Measurements from ENCODE around the gene SORCS1. TPM values are rescaled to one million over a fixed set of nuclear protein-coding genes. Genes with fewer than 3 reads are reported as not detected.

Gene SORCS1
- polyA plus RNA-seq, 1 donor (not counting 4 experiments of a cell fraction or from before 2014, with no cell fraction given), result not detected

DNA sequence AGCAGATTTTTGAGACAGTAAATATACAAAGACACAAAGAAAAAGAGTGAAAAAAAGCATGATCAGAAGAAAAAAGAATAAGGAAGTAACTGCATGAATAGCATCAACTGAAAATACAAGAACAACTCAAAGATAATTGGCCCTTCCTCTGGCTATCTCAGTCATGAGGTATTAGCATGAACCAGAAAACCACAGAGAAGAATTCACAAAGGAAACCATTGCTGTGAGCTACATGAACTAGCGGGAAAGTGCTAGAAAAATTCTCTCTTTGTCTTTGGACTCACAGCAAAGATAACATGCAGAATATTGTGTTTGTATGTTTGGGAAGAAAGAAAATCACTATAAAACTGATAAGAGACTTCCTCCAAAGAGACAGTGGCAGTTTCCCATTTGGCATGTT lies 82.9 kb downstream of the SORCS1 start:
- no peak for TF ChIP-seq CTCF (optimal IDR thresholded peaks at IDR 0.05 in 1 of 3, IDR thresholded peaks at IDR 0.05 in 1 of 3, conservative IDR thresholded peaks at IDR 0.05 in 1 of 3; ENCODE audit: extremely low read depth in 1 of 3, insufficient read depth in 2 of 3, low read length in 3 of 3)
- no peak for TF ChIP-seq EZH2 (IDR thresholded peaks at IDR 0.05; ENCODE audit: low read length)

GRCh38 chr10:107075117-107075516 lies 89.4 kb downstream of the SORCS1 start:
- H3K9me1 ChIP-seq (ENCODE audit: control insufficient read depth, extremely low read depth, insufficient read depth, low read length), result no peaks in the 10 kb centered on the region
- DNase-seq (ENCODE audit: low read depth, low spot score) (no peak), FAIRE-seq (no peak)
- no peak overlapping the region for H3K4me2 ChIP-seq (ENCODE audit: control insufficient read depth, extremely low read depth, insufficient read depth, low read depth, low read length)
- H3K4me1 ChIP-seq (ENCODE audit: control insufficient read depth, extremely low read depth, insufficient read depth, low read length), result no peaks in the 10 kb centered on the region
- no peak overlapping the region for H2AFZ ChIP-seq (ENCODE audit: control insufficient read depth, low read length)
- H4K20me1 ChIP-seq (ENCODE audit: control insufficient read depth, extremely low read depth, insufficient read depth, low read length), result no peaks in the 10 kb centered on the region
- no peak overlapping the region for H3K4me3 ChIP-seq (ENCODE audit: control insufficient read depth in 2 of 3, extremely low read depth in 1 of 3, insufficient read depth in 2 of 3, low read depth in 1 of 3, low read length in 3 of 3)
- no peaks in the 10 kb centered on the region for H3K36me3 ChIP-seq (ENCODE audit: control insufficient read depth in 2 of 2, extremely low read depth in 1 of 2, insufficient read depth in 2 of 2, low read length in 2 of 2)
- H3K9me3 ChIP-seq (ENCODE audit: control insufficient read depth, low read depth, low read length), result peaks cover 2% of the 10 kb centered on the region
- no peak overlapping the region for H3K27ac ChIP-seq (ENCODE audit: control insufficient read depth, insufficient read depth, low read length)
- no peaks in the 10 kb centered on the region for H3K27me3 ChIP-seq (ENCODE audit: control insufficient read depth, extremely low read depth, insufficient read depth, low read length)
- H3K79me2 ChIP-seq (ENCODE audit: control insufficient read depth, insufficient read depth, low read length), result no peaks in the 10 kb centered on the region
- dilution Hi-C loops (cut with MboI; ENCODE audit: extremely low pct_ligation_motif_present, low sequenced_read_pairs), result no loop called here
- no peak overlapping the region for H3K9ac ChIP-seq (ENCODE audit: control insufficient read depth, extremely low read depth, insufficient read depth, low read length)
- TF ChIP-seq EZH2 (IDR thresholded peaks at IDR 0.05; ENCODE audit: low read length), result no peak
- no peak for TF ChIP-seq CTCF (optimal IDR thresholded peaks at IDR 0.05 in 1 of 3, IDR thresholded peaks at IDR 0.05 in 1 of 3, conservative IDR thresholded peaks at IDR 0.05 in 1 of 3; ENCODE audit: extremely low read depth in 1 of 3, insufficient read depth in 2 of 3, low read length in 3 of 3)

More for the DNA sequence above, 82.9 kb downstream of the SORCS1 start:
- H3K27me3 ChIP-seq (ENCODE audit: control insufficient read depth, extremely low read depth, insufficient read depth, low read length), result no peaks in the 10 kb centered on the region
- H3K9me3 ChIP-seq (ENCODE audit: control insufficient read depth, low read depth, low read length), result no peaks in the 10 kb centered on the region
- H4K20me1 ChIP-seq (ENCODE audit: control insufficient read depth, extremely low read depth, insufficient read depth, low read length), result no peaks in the 10 kb centered on the region
- H3K4me1 ChIP-seq (ENCODE audit: control insufficient read depth, extremely low read depth, insufficient read depth, low read length), result no peaks in the 10 kb centered on the region
- DNase-seq (ENCODE audit: low read depth, low spot score), result no peak
- H3K9ac ChIP-seq (ENCODE audit: control insufficient read depth, extremely low read depth, insufficient read depth, low read length), result no peak overlapping the region
- dilution Hi-C loops (cut with MboI; ENCODE audit: extremely low pct_ligation_motif_present, low sequenced_read_pairs), result no loop called here
- H3K27ac ChIP-seq (ENCODE audit: control insufficient read depth, insufficient read depth, low read length), result no peak overlapping the region
- H3K4me2 ChIP-seq (ENCODE audit: control insufficient read depth, extremely low read depth, insufficient read depth, low read depth, low read length), result no peak overlapping the region
- FAIRE-seq, result no peak
- no peaks in the 10 kb centered on the region for H3K36me3 ChIP-seq (ENCODE audit: control insufficient read depth in 2 of 2, extremely low read depth in 1 of 2, insufficient read depth in 2 of 2, low read length in 2 of 2)
- H2AFZ ChIP-seq (ENCODE audit: control insufficient read depth, low read length), result no peak overlapping the region
- no peak overlapping the region for H3K4me3 ChIP-seq (ENCODE audit: control insufficient read depth in 2 of 3, extremely low read depth in 1 of 3, insufficient read depth in 2 of 3, low read depth in 1 of 3, low read length in 3 of 3)
- H3K79me2 ChIP-seq (ENCODE audit: control insufficient read depth, insufficient read depth, low read length), result no peaks in the 10 kb centered on the region
- H3K9me1 ChIP-seq (ENCODE audit: control insufficient read depth, extremely low read depth, insufficient read depth, low read length), result no peaks in the 10 kb centered on the region

Measured in keratinocyte (primary cell).